Mucosa of descending colon (tissue), 3 donors: ENCODE results near the gene PRSS23. TPM values are rescaled to one million over a fixed set of nuclear protein-coding genes. Genes with fewer than 3 reads are reported as not detected.
A peak's percentile ranks its signal among the peaks of the same experiment; 100 is the strongest.

Experiments
- ATAC-seq: fragments of 200-7000 bp; cut with Tn5 transposase; one replicate; pipeline ENCODE4 v1.9.1; 2020; ENCODE audit warnings: mild to moderate bottlenecking, moderate library complexity
- DNase-seq, 3 donors: peaks; one replicate each; pipeline ENCODE4 v3.0.0-alpha.2; 2020
- H3K36me3 ChIP-seq: fragments of 200-600 bp; one replicate; pipeline ENCODE4 v1.8.0; 2021; ENCODE audit warnings: low read depth, mild to moderate bottlenecking
- H3K4me1 ChIP-seq: fragments of 200-600 bp; one replicate; pipeline ENCODE4 v1.8.0; 2021; ENCODE audit warnings: low read depth, mild to moderate bottlenecking
- H3K4me3 ChIP-seq: fragments of 200-600 bp; one replicate; pipeline ENCODE4 v1.8.0; 2021; ENCODE audit warnings: mild to moderate bottlenecking
- H3K9me3 ChIP-seq: fragments of 200-600 bp; one replicate; pipeline ENCODE4 v1.8.0; 2021; ENCODE audit warnings: mild to moderate bottlenecking
- intact Hi-C, 2 donors: fragments of 100-400 bp; cut with DNase I in 1 of 2; cut with micrococcal nuclease in 1 of 2; formaldehyde crosslinking; loops; one replicate each; pipeline versions ENCODE4 v1.11.0 to v1.11.1; 2022; cut with DNase I, micrococcal nuclease
- total RNA-seq, 3 donors: library from RNA; stranded (reverse); fragmentation: NEBNext Ultra II Directional in 2 of 3; extraction: Animal tissue kit (Norgen Biotek cat#: 25700) in 2 of 3; gene quantifications; one replicate each; pipeline versions ENCODE4 v1.2.1 to v1.2.4, GENCODE V29; 2021 to 2023
- TF ChIP-seq, protein P1 (sequence below): fragments of 200-600 bp; IDR thresholded peaks from one replicate; pipeline ENCODE4 v1.8.0; 2022; ENCODE audit warnings: antibody characterized with exemption, mild to moderate bottlenecking
- donor health status: DM: no; HTN: no; CAD: no; lungs with moderate emphysema.
- donor health status: DM: no; HTN: no; CAD: no.
- donor health status: DM: no; HTN: yes; CAD: no.

Gene PRSS23
- total RNA-seq, 3 donors from 2014 or later = 75.0 to 128 (median 122) TPM

DNA sequence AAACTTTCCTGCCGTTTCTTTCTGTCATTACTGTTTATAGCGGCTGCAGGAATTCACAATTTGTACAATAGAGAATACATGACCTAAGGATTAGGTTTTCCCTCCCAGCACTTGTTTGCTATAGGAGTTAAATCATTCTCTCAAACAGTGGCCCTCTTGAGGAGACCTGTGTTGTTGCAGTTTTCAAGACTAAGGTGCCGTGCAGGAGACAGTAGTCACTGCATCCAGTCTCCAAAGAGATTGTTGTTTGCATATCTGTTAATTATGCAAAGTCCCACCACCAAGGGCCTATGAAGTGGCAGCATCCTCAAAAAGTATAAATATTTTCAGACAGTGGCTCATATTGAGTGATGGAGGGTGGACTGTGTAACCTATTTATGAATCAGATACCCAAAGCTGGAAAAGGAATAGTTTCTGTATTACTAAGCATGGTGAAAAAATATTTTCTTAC lies 2.3 kb downstream of the PRSS23 start:
- DNase-seq (peak in 1 of 3 donors; percentile 54), ATAC-seq (peak; percentile 59)
- intact Hi-C loops = no loop called here
- Histone ChIP-seq H3K4me1 (no peaks in the 10 kb centered on the region), H3K36me3 (no peaks in the 10 kb centered on the region), H3K9me3 (no peaks in the 10 kb centered on the region), H3K4me3 (no peak overlapping the region)
- TF ChIP-seq, protein P1, sequence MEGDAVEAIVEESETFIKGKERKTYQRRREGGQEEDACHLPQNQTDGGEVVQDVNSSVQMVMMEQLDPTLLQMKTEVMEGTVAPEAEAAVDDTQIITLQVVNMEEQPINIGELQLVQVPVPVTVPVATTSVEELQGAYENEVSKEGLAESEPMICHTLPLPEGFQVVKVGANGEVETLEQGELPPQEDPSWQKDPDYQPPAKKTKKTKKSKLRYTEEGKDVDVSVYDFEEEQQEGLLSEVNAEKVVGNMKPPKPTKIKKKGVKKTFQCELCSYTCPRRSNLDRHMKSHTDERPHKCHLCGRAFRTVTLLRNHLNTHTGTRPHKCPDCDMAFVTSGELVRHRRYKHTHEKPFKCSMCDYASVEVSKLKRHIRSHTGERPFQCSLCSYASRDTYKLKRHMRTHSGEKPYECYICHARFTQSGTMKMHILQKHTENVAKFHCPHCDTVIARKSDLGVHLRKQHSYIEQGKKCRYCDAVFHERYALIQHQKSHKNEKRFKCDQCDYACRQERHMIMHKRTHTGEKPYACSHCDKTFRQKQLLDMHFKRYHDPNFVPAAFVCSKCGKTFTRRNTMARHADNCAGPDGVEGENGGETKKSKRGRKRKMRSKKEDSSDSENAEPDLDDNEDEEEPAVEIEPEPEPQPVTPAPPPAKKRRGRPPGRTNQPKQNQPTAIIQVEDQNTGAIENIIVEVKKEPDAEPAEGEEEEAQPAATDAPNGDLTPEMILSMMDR = peak; percentile 32

DNA sequence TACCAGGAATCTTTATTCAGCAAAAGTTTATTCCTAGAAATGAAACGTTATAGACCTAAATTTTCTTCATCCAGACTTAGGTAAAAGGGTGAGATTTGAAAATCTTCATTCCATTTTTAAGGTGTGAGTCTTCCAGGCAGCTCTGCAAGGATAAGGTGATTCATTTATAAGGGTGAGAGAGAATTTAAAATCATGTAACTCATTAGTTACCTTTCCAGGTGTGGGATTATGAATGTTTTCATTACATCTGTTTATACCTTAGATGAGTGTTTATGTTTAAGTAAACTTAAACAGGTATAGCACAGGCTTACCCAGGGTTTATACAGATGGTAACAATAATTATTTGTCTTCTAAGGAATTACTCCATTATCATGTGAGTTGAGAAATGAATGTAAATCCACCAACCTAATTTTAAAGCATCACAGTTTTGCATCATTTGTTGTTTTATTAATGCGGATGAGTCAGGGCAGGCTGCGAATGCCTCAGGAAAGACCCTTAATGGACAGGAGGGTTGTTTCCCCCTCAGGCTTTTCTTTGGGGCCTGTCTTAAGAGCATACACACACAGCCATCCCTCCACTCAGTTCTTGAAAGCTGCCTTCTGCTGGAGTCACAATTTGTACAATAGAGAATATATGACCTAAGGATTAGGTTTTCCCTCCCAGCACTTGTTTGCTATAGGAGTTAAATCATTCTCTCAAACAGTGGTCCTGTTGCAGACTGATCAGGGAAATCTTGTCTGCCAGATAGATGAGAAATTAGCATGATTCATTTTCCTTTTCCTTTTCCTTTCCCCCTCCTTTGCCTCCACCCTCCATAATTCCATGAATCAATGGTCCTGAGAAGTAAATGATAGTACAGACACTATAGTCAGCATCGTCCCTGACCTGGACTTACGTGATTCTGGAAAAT lies 3.0 kb downstream of the PRSS23 start:
- Histone ChIP-seq H3K4me1 (no peaks in the 10 kb centered on the region), H3K9me3 (no peaks in the 10 kb centered on the region), H3K4me3 (no peak overlapping the region), H3K36me3 (no peaks in the 10 kb centered on the region)
- DNase-seq (no peak), ATAC-seq (no peak)
- TF ChIP-seq, protein P1 = no peak
- intact Hi-C loops = no loop called here

DNA sequence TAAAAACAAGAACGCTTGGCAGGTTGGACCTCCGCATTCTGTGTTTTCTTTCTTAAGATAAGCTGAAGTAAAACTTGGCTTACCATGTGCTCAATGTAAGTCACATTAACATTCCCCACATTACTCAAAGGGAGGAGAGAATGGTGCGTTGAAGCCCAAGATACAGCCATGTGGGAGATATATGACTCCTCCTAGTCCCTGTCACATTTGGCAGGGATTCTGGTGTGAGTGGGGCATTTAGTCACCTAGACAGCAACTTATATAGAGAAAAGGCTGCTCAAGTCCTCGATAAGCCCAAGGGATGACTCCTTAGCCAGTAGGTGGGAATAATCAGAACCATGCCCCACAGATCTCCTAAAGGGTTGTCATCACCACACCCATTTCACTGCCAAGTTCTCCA lies 4.6 kb downstream of the PRSS23 start:
- intact Hi-C loops = no loop called here
- H3K4me3 ChIP-seq = no peak overlapping the region
- no peak for ATAC-seq
- H3K9me3 ChIP-seq = no peaks in the 10 kb centered on the region
- H3K4me1 ChIP-seq = no peaks in the 10 kb centered on the region
- H3K36me3 ChIP-seq = no peaks in the 10 kb centered on the region
- TF ChIP-seq, protein P1 = no peak
- no peak for DNase-seq

DNA sequence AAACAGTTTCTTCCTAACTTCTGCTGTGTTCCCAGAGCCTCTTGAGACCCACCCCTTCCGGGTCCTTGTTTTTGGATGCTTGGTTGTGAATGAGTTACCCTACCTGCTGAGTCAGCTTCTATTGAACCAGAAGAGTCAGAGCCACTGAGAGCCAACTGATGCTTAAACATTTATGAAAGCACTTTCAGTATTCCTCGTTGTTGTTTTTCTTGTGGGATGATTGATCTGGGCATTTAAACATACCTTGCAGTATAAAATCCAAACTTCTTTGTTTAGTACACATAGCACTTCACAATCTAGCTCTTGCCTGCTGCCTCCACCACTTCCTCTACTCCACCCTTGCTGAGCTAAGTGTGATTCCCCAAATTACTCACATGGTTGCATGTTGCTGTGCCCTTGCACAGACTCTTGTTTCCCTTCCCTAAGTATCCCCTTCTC lies 5.5 kb downstream of the PRSS23 start:
- TF ChIP-seq, protein P1 = no peak
- DNase-seq (no peak), ATAC-seq (peak; percentile 37)
- Histone ChIP-seq H3K9me3 (no peaks in the 10 kb centered on the region), H3K36me3 (no peaks in the 10 kb centered on the region), H3K4me1 (no peaks in the 10 kb centered on the region), H3K4me3 (no peak overlapping the region)
- intact Hi-C loops = no loop called here

DNA sequence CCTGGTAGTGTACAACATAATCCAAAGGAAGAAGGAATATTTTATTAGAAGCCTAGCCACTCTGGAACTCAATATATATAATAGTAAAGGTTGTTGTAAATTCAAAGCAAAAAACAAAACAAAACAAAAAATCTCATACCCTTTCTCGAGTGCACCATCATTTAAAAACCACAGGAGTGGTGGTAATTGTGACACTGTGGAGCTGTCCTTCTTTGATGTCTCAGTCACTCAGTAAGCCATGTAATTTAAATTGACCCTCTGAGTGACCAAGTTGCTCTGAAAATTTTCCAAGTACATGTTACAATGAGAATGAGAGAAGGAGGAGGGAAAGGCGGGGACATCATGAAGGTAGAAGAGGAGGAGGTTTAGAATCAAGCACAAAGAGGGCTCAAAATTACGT lies 6.6 kb downstream of the PRSS23 start:
- no peaks in the 10 kb centered on the region for H3K4me1 ChIP-seq
- intact Hi-C loops = no loop called here
- no peaks in the 10 kb centered on the region for H3K36me3 ChIP-seq
- H3K9me3 ChIP-seq = no peaks in the 10 kb centered on the region
- no peak overlapping the region for H3K4me3 ChIP-seq
- no peak for ATAC-seq
- DNase-seq = no peak
- TF ChIP-seq, protein P1 = no peak
